Breast epithelium (tissue), 4 donors: Measurements from ENCODE around the gene MEFV. TPM values are rescaled to one million over a fixed set of nuclear protein-coding genes. Genes with fewer than 3 reads are reported as not detected.

Source experiments
- DNase-seq, 2 donors: peaks; one replicate each; pipeline ENCODE4 v3.0.0-alpha.2; 2019; ENCODE audit warnings: low spot score in 2 of 2
- H3K27ac ChIP-seq, 2 donors: fragments of 200-600 bp; sonication (generic) in 1 of 2; one replicate each; pipeline ENCODE4 v1.5.1; 2016 to 2019; ENCODE audit warnings: mild to moderate bottlenecking in 1 of 2
- H3K27me3 ChIP-seq, 2 donors: fragments of 200-600 bp; sonication (generic) in 1 of 2; one replicate each; pipeline versions ENCODE4 v1.5.1 to v1.6.0; 2017 to 2019; ENCODE audit warnings: control low read depth in 1 of 2, mild to moderate bottlenecking in 1 of 2
- H3K36me3 ChIP-seq: fragments of 200-600 bp; one replicate; pipeline ENCODE4 v1.5.1; 2019
- H3K4me1 ChIP-seq, 2 donors: fragments of 200-600 bp; sonication (generic); one replicate each; pipeline ENCODE4 v1.5.1; 2016 to 2019; ENCODE audit warnings: control low read depth in 1 of 2
- H3K4me3 ChIP-seq, 3 donors: fragments of 200-600 bp; sonication (generic); 1 replicate in 2 of 3; 2 replicates in 1 of 3; pipeline ENCODE4 v1.5.1; 2016 to 2019; ENCODE audit warnings: mild to moderate bottlenecking in 3 of 3, moderate library complexity in 2 of 3
- H3K9me3 ChIP-seq, 2 donors: fragments of 200-600 bp; sonication (generic) in 1 of 2; one replicate each; pipeline ENCODE4 v1.5.1; 2016 to 2019; ENCODE audit warnings: control low read depth in 1 of 2
- CTCF ChIP-seq, 3 donors: fragments of 450-650 bp; IDR thresholded peaks; one replicate each; pipeline ENCODE4 v1.5.1; 2016 to 2017; ENCODE audit warnings: antibody characterized with exemption in 3 of 3, mild to moderate bottlenecking in 3 of 3, moderate library complexity in 3 of 3
- POLR2A ChIP-seq: fragments of 450-650 bp; IDR thresholded peaks from one replicate; pipeline ENCODE4 v1.6.1; 2016; ENCODE audit warnings: antibody characterized with exemption, mild to moderate bottlenecking, moderate library complexity
- POLR2AphosphoS5 ChIP-seq, 3 donors: sonication (generic); formaldehyde crosslinking; IDR thresholded peaks; one replicate each; pipeline ENCODE4 v1.6.1; 2017; ENCODE audit warnings: antibody characterized with exemption in 3 of 3
- intact Hi-C: fragments of 100-400 bp; cut with DNase I; formaldehyde crosslinking; loops from one replicate; pipeline ENCODE4 v1.15.1; 2023; ENCODE audit warnings: low total_unique reads
- total RNA-seq, 3 donors: library from RNA; depleted of rRNA; stranded (reverse); fragments of >200 nt; gene quantifications; one replicate each; pipeline ENCODE4 v1.1.0, GENCODE V29; 2016

MEFV gene, protein sequence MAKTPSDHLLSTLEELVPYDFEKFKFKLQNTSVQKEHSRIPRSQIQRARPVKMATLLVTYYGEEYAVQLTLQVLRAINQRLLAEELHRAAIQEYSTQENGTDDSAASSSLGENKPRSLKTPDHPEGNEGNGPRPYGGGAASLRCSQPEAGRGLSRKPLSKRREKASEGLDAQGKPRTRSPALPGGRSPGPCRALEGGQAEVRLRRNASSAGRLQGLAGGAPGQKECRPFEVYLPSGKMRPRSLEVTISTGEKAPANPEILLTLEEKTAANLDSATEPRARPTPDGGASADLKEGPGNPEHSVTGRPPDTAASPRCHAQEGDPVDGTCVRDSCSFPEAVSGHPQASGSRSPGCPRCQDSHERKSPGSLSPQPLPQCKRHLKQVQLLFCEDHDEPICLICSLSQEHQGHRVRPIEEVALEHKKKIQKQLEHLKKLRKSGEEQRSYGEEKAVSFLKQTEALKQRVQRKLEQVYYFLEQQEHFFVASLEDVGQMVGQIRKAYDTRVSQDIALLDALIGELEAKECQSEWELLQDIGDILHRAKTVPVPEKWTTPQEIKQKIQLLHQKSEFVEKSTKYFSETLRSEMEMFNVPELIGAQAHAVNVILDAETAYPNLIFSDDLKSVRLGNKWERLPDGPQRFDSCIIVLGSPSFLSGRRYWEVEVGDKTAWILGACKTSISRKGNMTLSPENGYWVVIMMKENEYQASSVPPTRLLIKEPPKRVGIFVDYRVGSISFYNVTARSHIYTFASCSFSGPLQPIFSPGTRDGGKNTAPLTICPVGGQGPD
- 1 to 10 TPM in 2 of 3 donors, under 1 TPM in 1; 0.66 to 5.6 (median 1.8) TPM for total RNA-seq

GRCh38 chr16:3256146-3256865, at the start of gene MEFV:
Gene MEFV (minus strand): TSS chr16:3256633. CDS start chr16:3256587, 46 bp downstream.
- no peak for TF ChIP-seq POLR2AphosphoS5 (IDR thresholded peaks at IDR 0.05)
- no peak for TF ChIP-seq POLR2A
- no peak for TF ChIP-seq CTCF (IDR thresholded peaks at IDR 0.05)
- Histone ChIP-seq H3K36me3 (no peaks in the 10 kb centered on the region), H3K4me1 (no peaks in the 10 kb centered on the region), H3K27ac (no peak within 1 kb of the TSS), H3K9me3 (no peaks in the 10 kb centered on the region), H3K27me3 (no peaks in the 10 kb centered on the region), H3K4me3 (peak within 1 kb of the TSS in 1 of 3 donors; percentile 32)
- intact Hi-C loops, result no loop called here
- no peak for DNase-seq

DNA sequence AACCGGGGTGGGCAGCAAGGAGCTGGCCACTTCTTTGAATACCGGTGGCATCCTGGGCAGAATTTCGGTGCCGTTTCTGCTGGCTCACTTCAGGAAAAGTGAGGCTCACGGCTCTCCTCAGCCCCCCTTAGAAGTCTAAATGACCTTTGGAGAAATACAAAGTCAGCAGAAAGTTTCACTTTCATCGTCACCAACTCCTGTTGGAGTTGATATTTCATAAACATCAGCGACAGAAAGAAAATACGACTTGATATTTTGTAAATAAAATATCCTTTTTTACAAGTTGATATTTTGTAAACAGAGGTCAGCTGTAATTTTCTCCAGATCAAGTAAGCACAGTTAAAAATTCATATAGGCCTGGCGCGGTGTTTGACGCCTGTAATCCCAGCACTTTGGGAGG, 49.6 kb upstream of the MEFV start:
- Histone ChIP-seq H3K4me1 (no peaks in the 10 kb centered on the region), H3K27me3 (no peaks in the 10 kb centered on the region), H3K9me3 (peaks cover 77 to 89% of the 10 kb centered on the region in 2 donors), H3K27ac (peak overlapping the region; percentile 90 to 92), H3K4me3 (peak overlapping the region; percentile 63 to 85 (median 84)), H3K36me3 (peaks cover 8% of the 10 kb centered on the region)
- intact Hi-C loops, result no loop called here
- no peak for TF ChIP-seq CTCF (IDR thresholded peaks at IDR 0.05)
- TF ChIP-seq POLR2AphosphoS5 (IDR thresholded peaks at IDR 0.05), result no peak
- TF ChIP-seq POLR2A, result no peak
- no peak for DNase-seq

GRCh38 chr16:3305109-3306068, 49.0 kb upstream of the MEFV start, which contains the start of the genes TIGD7 and ZNF75A:
Gene TIGD7 (minus strand): TSS chr16:3305430. CDS start chr16:3300614, 4,816 bp downstream.
Gene ZNF75A (plus strand): TSS chr16:3305497. CDS start chr16:3308429, 2,932 bp downstream.
- TF ChIP-seq CTCF (IDR thresholded peaks at IDR 0.05) (peak; percentile 9 to 21 (median 13)), POLR2AphosphoS5 (IDR thresholded peaks at IDR 0.05) (peak; percentile 83 to 96 (median 91)), POLR2A (peak; percentile 88)
- peaks cover 77 to 89% of the 10 kb centered on the region in 2 donors for H3K9me3 ChIP-seq
- peak; percentile 71 to 79 for DNase-seq
- H3K36me3 ChIP-seq, result peaks cover 10% of the 10 kb centered on the region
- intact Hi-C loops, result no loop called here
- peak within 1 kb of the TSS; percentile 90 to 92 for H3K27ac ChIP-seq
- peak within 1 kb of the TSS; percentile 63 to 85 (median 84) for H3K4me3 ChIP-seq
- no peaks in the 10 kb centered on the region for H3K27me3 ChIP-seq
- H3K4me1 ChIP-seq, result no peaks in the 10 kb centered on the region

DNA sequence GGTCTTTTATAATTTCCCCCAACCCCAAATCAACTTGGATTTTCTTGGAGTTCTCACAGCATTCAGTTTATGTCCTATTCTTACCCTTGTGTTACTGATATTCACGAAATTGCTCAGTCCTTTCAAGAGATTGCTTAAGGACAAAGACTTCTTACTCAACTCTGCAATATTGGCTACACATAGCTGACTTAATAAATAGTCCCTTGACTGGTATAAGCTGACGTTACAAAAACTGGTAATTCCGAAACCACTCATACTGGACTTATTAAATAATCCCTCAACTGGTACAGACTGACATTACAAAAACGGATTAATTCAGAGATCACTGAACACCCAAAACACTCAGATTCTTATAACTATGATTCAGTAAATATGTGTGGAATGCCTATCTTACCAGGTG, 47.9 kb upstream of the MEFV start:
- Histone ChIP-seq H3K27ac (peak overlapping the region in 1 of 2 donors; percentile 92), H3K4me3 (peak overlapping the region; percentile 63 to 85 (median 84)), H3K36me3 (peaks cover 12% of the 10 kb centered on the region), H3K27me3 (no peaks in the 10 kb centered on the region), H3K4me1 (no peaks in the 10 kb centered on the region), H3K9me3 (peaks cover 72 to 89% of the 10 kb centered on the region in 2 donors)
- DNase-seq, result no peak
- TF ChIP-seq POLR2AphosphoS5 (IDR thresholded peaks at IDR 0.05) (no peak), POLR2A (no peak), CTCF (IDR thresholded peaks at IDR 0.05) (no peak)
- intact Hi-C loops, result no loop called here
